ENCODE results near the gene WT1.

DNA sequence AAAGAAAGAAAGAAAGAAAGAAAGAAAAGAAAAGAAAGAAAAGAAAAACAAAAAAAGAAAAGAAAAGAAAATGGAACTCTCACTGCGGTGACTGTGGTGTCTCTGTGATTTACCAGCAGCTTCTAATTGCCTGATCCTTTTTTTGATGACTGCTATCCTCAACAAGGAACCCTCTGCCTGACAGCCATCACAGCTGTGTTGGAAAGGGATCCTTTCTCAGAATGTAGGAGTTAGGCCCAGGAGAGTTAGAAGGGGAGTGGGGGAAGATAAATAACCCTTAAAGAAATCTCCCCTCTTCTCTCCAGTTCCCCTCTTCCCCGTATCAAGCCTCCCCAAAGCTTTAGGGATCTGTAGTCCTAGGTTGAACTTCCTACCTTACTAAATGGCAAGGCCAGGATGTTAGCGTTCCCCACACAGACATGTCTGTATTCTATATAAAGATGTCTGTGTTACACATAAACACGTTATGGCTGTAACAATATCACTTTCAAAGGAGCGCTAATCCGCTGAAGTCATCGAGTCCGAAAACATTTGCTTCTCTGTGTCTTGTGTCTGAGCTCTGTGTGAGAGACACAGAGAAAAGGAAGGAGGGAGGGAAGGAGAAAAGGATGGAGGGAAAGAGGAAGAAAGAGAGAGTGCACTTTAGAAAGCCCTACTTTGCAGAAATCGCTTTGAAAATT lies 26.8 kb upstream of the WT1 start:
- TF ChIP-seq, protein P1, sequence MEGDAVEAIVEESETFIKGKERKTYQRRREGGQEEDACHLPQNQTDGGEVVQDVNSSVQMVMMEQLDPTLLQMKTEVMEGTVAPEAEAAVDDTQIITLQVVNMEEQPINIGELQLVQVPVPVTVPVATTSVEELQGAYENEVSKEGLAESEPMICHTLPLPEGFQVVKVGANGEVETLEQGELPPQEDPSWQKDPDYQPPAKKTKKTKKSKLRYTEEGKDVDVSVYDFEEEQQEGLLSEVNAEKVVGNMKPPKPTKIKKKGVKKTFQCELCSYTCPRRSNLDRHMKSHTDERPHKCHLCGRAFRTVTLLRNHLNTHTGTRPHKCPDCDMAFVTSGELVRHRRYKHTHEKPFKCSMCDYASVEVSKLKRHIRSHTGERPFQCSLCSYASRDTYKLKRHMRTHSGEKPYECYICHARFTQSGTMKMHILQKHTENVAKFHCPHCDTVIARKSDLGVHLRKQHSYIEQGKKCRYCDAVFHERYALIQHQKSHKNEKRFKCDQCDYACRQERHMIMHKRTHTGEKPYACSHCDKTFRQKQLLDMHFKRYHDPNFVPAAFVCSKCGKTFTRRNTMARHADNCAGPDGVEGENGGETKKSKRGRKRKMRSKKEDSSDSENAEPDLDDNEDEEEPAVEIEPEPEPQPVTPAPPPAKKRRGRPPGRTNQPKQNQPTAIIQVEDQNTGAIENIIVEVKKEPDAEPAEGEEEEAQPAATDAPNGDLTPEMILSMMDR (IDR thresholded peaks at IDR 0.05): no peak
- no peak for TF ChIP-seq ZFX (IDR thresholded peaks at IDR 0.05; ENCODE audit: borderline replicate concordance)

All from 22Rv1 (cell line).